ENCODE results near the gene NTSR1. TPM values are rescaled to one million over a fixed set of nuclear protein-coding genes. Genes with fewer than 3 reads are reported as not detected.

NTSR1 gene
- total and polyA plus RNA-seq, 2 of the 8 experiments (the other 6 are each of a cell fraction or from before 2014, with no cell fraction given) = 0.53 to 0.89 TPM

GRCh38 chr20:62732842-62733525 lies 24.3 kb downstream of the NTSR1 start (continued):
- TF ChIP-seq SAP30 (IDR thresholded peaks at IDR 0.05; ENCODE audit: insufficient read depth, insufficient replicate concordance, low read length) = no peak
- TF ChIP-seq BCL11A (IDR thresholded peaks at IDR 0.05; ENCODE audit: low read depth in 2 of 2, low read length in 2 of 2) = no peak
